Ovary (tissue), 9 donors: ENCODE data around the gene STRADB. TPM values are rescaled to one million over a fixed set of nuclear protein-coding genes. Genes with fewer than 3 reads are reported as not detected.

Experiments used
- DNase-seq, 5 donors: peaks; one replicate each; pipeline ENCODE4 v3.0.0-alpha.2; 2019 to 2020
- H3K27ac ChIP-seq, 2 donors: fragments of 200-600 bp; one replicate each; pipeline versions ENCODE4 v1.5.1 to v1.8.0; 2019 to 2022
- H3K27me3 ChIP-seq: fragments of 200-600 bp; one replicate; pipeline ENCODE4 v1.8.0; 2022
- H3K36me3 ChIP-seq: fragments of 200-600 bp; sonication (generic); one replicate; pipeline ENCODE4 v1.5.1; 2019
- H3K4me1 ChIP-seq: one replicate; pipeline ENCODE4 v1.8.1; 2013; ENCODE audit warnings: mild to moderate bottlenecking, moderate library complexity; ENCODE audit not compliant: insufficient read depth
- H3K4me3 ChIP-seq: fragments of 200-600 bp; sonication (generic); one replicate; pipeline ENCODE4 v1.5.1; 2017
- H3K9me3 ChIP-seq, 2 donors: fragments of 200-600 bp in 1 of 2; sonication (generic) in 1 of 2; one replicate each; pipeline versions ENCODE4 v1.5.1 to v1.8.1; 2013 to 2019; ENCODE audit warnings: mild to moderate bottlenecking in 1 of 2, moderate library complexity in 1 of 2
- CTCF ChIP-seq, 3 donors: fragments of 450-650 bp in 2 of 3; fragments of 200-600 bp in 1 of 3; IDR thresholded peaks; one replicate each; pipeline versions ENCODE4 v1.5.1 to v1.8.0; 2016 to 2022; ENCODE audit warnings: antibody characterized with exemption in 3 of 3, mild to moderate bottlenecking in 1 of 3
- EP300 ChIP-seq: sonication (generic); formaldehyde crosslinking; IDR thresholded peaks from one replicate; pipeline ENCODE4 v1.6.1; 2017; ENCODE audit warnings: antibody characterized with exemption
- POLR2A ChIP-seq: fragments of 450-650 bp; IDR thresholded peaks from one replicate; pipeline ENCODE4 v1.6.1; 2017; ENCODE audit warnings: antibody characterized with exemption, mild to moderate bottlenecking, moderate library complexity
- WGBS, 3 donors: extraction: QIAGEN DNeasy Blood & Tissue Kit in 1 of 3; methylation state at CpG; one replicate each; pipeline versions ENCODE4 v1.1.5 to v1.1.7; 2013 to 2017; 5-methylcytosine and 5-hydroxymethylcytosine counted together
- intact Hi-C, 4 donors: fragments of 100-400 bp; cut with DNase I; formaldehyde crosslinking; loops; one replicate each; pipeline versions ENCODE4 v1.11.0 to v1.15.1; 2022 to 2023
- polyA plus RNA-seq, 2 donors: library from polyadenylated mRNA; stranded (reverse); fragments of 200-250 nt in 1 of 2; fragments of 350-450 nt in 1 of 2; fragmentation: Illumina TruSeq in 1 of 2; extraction: RNeasy Lipid Tissue Mini Kit (QIAGEN cat#74804) in 1 of 2; gene quantifications; one replicate each; pipeline ENCODE4 v1.2.3, GENCODE V29; 2013 to 2014
- total RNA-seq, 7 donors: library from RNA; depleted of rRNA in 2 of 7; stranded (reverse); fragments of >200 nt in 2 of 7; fragmentation: NEBNext Ultra II Directional in 3 of 7; extraction: Animal tissue kit (Norgen Biotek cat#: 25700) in 3 of 7; gene quantifications; one replicate each; pipeline versions ENCODE4 v1.1.0 to v1.2.4, GENCODE V29; 2016 to 2023
- donor health status: DM: no; HTN: no; CAD: no; lungs with moderate emphysema.
- donor health status: DM: no; HTN: no; CAD: no.
- donor health status: Bipolar disorder and iron deficiency.
- donor health status: DM: yes; HTN: yes; CAD: no.
- donor health status: DM: no; HTN: no; CAD: no.
- donor health status: DM: yes; HTN: yes; CAD: no.

Gene STRADB
- total and polyA plus RNA-seq, 9 donors, result 11.7 to 33.3 (median 16.5) TPM

- no peak for TF ChIP-seq CTCF (IDR thresholded peaks at IDR 0.05)
- no peak for TF ChIP-seq EP300
- no peak for TF ChIP-seq POLR2A
- no peak overlapping the region for H3K4me3 ChIP-seq
- H3K4me1 ChIP-seq, result no peaks in the 10 kb centered on the region
- H3K27me3 ChIP-seq, result no peaks in the 10 kb centered on the region
- no peak overlapping the region for H3K27ac ChIP-seq
- no peaks in the 10 kb centered on the region for H3K36me3 ChIP-seq
- whole genome bisulfite sequencing, 3 donors, result 38 to 52% (median 41%) methylated on average over 4 of the region's 4 CpGs
- H3K9me3 ChIP-seq, result no peaks in the 10 kb centered on the region
- no peak for DNase-seq
- intact Hi-C loops, result no loop called here
These were observed 33.3 kb downstream of the STRADB start for GRCh38 chr2:201484805-201485204.

GRCh38 chr2:201490291-201490690 is 38.8 kb downstream of the STRADB start:
- no peak overlapping the region for H3K4me3 ChIP-seq
- H3K9me3 ChIP-seq, result no peaks in the 10 kb centered on the region
- TF ChIP-seq POLR2A (no peak), CTCF (IDR thresholded peaks at IDR 0.05) (no peak), EP300 (no peak)
- intact Hi-C loops, result no loop called here
- DNase-seq, result no peak
- no peak overlapping the region for H3K27ac ChIP-seq
- no peaks in the 10 kb centered on the region for H3K4me1 ChIP-seq
- no peaks in the 10 kb centered on the region for H3K36me3 ChIP-seq
- WGBS, 3 donors, result 84 to 90% (median 84%) methylated on average over 4 of the region's 4 CpGs
- no peaks in the 10 kb centered on the region for H3K27me3 ChIP-seq

- intact Hi-C loops, result no loop called here
- Histone ChIP-seq H3K9me3 (no peaks in the 10 kb centered on the region), H3K36me3 (no peaks in the 10 kb centered on the region), H3K4me1 (no peaks in the 10 kb centered on the region), H3K27me3 (no peaks in the 10 kb centered on the region), H3K27ac (no peak overlapping the region), H3K4me3 (no peak overlapping the region)
- no peak for DNase-seq
- WGBS, 3 donors, result 70 to 79% (median 77%) methylated on average over 1 of the region's 1 CpG
- TF ChIP-seq EP300, result no peak
- no peak for TF ChIP-seq CTCF (IDR thresholded peaks at IDR 0.05)
- TF ChIP-seq POLR2A, result no peak
These were observed 45.2 kb downstream of the STRADB start for GRCh38 chr2:201496785-201497184.

GRCh38 chr2:201500534-201500933 is 49.0 kb downstream of the STRADB start:
- Histone ChIP-seq H3K4me1 (no peaks in the 10 kb centered on the region), H3K36me3 (no peaks in the 10 kb centered on the region), H3K4me3 (no peak overlapping the region), H3K27me3 (no peaks in the 10 kb centered on the region), H3K27ac (no peak overlapping the region), H3K9me3 (no peaks in the 10 kb centered on the region)
- intact Hi-C loops, result no loop called here
- 69 to 78% (median 69%) methylated on average over 3 of the region's 3 CpGs for WGBS, 3 donors
- no peak for TF ChIP-seq POLR2A
- no peak for TF ChIP-seq CTCF (IDR thresholded peaks at IDR 0.05)
- no peak for TF ChIP-seq EP300
- DNase-seq, result no peak

GRCh38 chr2:201502713-201503112 is 51.2 kb downstream of the STRADB start:
- DNase-seq, result no peak
- Histone ChIP-seq H3K4me1 (no peaks in the 10 kb centered on the region), H3K27ac (no peak overlapping the region), H3K4me3 (no peak overlapping the region), H3K27me3 (no peaks in the 10 kb centered on the region), H3K36me3 (no peaks in the 10 kb centered on the region), H3K9me3 (no peaks in the 10 kb centered on the region)
- intact Hi-C loops, result no loop called here
- 93 to 97% (median 96%) methylated on average over 2 of the region's 2 CpGs for WGBS, 3 donors
- TF ChIP-seq EP300, result no peak
- no peak for TF ChIP-seq POLR2A
- no peak for TF ChIP-seq CTCF (IDR thresholded peaks at IDR 0.05)
